Stimulated activated CD4-positive, alpha-beta T cell treated with anti-CD3 and anti-CD28 coated beads, Interleukin-2, amount 100 ng/mL, for 4 hours (primary cell): ENCODE data around the gene C19orf33.
"Not testable (repeated sequence)": the region's sequence is repeated elsewhere in the genome, so short reads cannot be mapped to it uniquely, and the experiment has no call there.

Source experiments
- DNase-seq: peaks from one replicate; pipeline ENCODE4 v3.0.0-alpha.2; 2020; ENCODE audit warnings: low read depth

C19orf33 gene

DNA sequence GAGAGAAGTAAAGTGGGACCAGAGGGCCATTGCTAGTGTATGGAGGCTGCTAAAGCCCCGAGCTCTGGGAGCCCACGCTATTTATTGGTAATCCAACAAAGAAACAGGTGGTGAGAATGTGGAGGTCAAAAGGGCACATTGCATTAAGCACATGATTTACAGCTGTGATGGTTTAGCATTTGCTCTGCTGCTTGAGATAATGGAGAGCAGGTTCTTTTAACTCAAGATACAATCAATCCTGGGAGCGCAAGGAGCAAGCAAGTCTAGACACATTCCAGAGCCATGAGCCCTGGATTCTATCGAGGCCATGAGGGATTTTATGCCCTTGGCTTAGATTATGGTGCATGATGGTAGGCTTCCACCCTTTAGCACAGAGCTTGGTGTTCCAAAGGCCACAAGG is 35.0 kb downstream of the C19orf33 start:
- DNase-seq, result not testable (repeated sequence)

DNA sequence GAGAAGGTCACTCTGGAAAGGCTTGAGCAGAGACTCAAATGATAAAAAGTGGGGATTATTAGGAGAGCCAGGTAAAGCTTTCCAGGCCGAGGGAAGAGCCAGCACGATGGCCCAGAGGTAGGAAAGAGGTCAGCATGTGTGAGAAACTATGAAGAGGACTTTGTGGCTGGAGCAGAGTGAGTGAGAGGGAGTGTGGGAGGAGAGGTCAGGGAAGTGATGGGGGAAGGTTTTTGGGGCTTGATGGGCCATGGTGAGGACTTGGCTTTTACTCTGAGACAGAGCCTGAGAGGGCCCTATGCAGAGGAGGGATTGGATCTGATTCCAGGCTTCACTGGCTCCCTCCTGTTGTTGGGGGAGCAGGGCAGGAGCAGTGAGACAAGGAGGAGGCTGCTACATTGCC is 36.9 kb downstream of the C19orf33 start:
- no peak for DNase-seq

DNA sequence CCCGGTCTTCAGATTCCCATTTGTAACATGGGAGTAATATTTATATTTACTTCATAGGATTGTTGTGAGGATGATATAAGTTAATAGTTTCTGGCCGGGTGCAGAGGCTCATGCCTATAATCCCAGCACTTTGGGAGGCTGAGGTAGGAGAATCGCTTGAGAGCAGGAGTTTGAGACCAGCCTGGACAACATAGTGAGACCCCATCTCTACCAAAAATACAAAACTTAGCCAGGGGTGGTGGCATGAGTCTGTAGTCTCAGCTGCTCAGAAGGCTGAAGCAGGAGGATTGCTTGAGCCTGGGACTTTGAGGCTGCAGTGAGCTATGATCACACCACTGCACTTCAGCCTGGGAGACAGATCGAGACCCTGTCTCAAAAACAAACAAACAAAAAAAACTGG is 42.8 kb downstream of the C19orf33 start:
- no peak for DNase-seq

DNA sequence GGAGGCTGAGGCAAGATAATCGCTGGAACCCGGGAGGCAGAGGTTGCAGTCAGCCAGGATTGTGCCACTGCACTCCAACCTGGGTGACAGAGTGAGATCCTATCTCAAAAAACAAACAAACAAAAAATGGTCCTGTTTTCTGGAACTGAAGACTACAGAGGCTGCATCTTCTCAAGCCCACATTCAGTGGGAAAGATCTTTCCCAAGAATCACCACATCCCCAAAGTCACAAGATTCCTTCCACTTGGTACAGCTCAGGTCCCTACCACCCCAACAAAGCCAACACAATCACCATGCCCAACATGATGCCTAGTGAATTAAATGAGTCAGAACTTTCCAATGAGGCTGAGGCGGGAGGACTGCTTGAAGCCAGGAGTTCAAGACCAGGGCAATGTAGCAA is 46.8 kb downstream of the C19orf33 start:
- no peak for DNase-seq

DNA sequence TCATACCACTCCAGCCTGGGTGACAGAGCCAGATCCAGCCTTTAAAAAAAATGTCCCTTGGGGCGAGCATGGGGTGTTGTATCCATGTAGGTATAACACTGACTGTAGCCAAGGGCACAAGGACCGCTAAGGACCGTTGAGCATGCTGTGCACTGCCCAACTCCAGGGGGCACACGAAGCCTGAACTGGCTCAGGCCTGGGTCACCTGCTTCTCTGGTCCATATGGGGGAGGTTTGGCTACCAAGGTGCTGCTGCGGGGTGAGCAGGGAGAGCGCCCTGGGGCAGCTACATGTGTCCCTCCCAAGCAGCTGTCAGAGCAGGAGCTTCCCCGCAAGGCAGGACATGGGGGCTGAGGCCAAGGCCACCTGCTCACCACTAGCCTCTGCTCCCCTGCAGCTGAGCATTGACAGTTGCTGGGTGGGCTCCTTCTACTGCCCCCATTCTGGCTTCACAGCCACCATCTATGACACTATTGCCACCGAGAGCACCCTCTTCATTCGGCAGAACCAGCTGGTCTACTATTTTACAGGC is 47.9 kb downstream of the C19orf33 start:
- no peak for DNase-seq

DNA sequence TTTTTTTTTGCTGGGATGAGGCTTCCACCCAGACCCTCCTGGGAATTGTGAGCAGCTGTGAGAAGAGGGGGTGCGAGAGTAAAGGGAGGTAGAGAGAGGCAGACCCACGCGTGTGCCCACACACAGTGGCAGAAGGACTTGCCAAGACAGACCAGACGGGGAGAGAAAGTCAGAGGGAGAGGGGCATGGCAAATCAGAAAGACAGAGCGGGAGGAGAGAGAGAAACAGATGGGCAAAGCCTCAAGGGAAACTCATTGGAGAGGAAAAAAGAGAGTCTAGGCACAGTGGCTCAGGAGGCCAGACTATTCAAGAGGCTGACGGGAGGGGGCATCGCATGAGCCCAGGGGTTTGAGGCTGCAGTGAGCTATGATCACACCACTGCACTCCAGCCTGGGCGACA is 48.6 kb downstream of the C19orf33 start:
- no peak for DNase-seq
